Fibroblast of lung (primary cell): ENCODE results near the gene EEF1A2.

Experiments used
- CTCF ChIP-seq, 2 donors: IDR thresholded peaks in 1 of 2; conservative IDR thresholded peaks in 1 of 2; 1 replicate in 1 of 2; 2 replicates in 1 of 2; pipeline ENCODE4 v1.5.1; 2011 to 2012; ENCODE audit warnings: low read length in 2 of 2, control low read depth in 1 of 2, inconsistent platforms in 1 of 2, low read depth in 1 of 2, mild to moderate bottlenecking in 1 of 2
- EZH2 ChIP-seq: IDR thresholded peaks from 2 replicates; pipeline ENCODE4 v1.5.1; 2012; ENCODE audit warnings: low read length, control low read depth, mild to moderate bottlenecking; ENCODE audit errors: missing control alignments

GRCh38 chr20:63483834-63484233, 15.0 kb downstream of the EEF1A2 start:
- TF ChIP-seq CTCF (conservative IDR thresholded peaks at IDR 0.05 in 1 of 2, IDR thresholded peaks at IDR 0.05 in 1 of 2; ENCODE audit: low read depth in 1 of 2, low read length in 2 of 2) (no peak), EZH2 (no peak)
